ENCODE results near the gene CTSD.

Gene CTSD

DNA sequence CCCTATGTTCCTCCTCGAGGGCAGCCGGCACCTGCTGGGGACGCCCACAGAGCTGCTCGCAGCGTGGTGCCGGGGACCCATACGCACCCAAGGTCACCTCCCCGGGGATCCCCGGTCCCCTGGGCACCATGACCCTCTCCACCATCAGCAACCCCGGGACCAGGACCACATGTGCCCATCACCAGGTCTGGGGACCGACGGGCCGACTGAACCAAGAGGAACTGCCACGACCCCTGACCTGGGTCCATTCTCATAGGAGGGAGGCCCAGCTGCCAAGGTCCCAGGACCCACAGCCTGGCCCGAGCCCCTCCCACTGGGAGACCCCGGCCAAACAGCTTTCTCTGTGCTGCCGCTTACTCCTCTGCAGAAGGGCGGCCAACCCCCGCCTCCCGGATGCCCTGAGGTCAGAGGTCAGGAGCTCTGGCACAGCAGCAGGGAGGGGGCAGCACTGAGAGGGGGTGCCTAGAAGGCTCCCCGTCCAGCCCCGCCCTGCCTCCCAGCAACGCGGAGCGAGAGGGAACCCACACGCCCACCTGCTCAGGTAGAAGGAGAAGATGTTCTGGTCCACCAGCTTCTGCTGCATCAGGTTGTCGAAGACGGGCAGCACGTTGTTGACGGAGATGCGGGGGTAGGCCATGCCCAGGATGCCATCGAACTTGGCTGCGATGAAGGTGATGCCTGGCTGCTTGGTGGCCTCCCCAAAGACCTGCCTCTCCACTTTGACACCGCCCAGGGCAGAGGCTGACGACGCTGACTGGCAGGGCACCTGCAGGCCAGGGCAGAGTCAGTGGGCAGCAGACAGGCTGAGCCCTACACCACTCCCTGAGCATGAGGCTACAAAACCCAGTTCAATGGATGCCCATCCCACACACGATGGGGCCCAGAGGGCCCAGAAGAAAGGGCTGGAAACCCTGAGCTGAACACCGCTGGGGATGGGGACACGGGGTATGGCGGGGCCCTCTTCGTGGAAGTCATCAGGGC lies 6.6 kb downstream of the CTSD start:
- DNase-seq (ENCODE audit: low read depth in 4 of 4, low spot score in 1 of 4): no peak

DNA sequence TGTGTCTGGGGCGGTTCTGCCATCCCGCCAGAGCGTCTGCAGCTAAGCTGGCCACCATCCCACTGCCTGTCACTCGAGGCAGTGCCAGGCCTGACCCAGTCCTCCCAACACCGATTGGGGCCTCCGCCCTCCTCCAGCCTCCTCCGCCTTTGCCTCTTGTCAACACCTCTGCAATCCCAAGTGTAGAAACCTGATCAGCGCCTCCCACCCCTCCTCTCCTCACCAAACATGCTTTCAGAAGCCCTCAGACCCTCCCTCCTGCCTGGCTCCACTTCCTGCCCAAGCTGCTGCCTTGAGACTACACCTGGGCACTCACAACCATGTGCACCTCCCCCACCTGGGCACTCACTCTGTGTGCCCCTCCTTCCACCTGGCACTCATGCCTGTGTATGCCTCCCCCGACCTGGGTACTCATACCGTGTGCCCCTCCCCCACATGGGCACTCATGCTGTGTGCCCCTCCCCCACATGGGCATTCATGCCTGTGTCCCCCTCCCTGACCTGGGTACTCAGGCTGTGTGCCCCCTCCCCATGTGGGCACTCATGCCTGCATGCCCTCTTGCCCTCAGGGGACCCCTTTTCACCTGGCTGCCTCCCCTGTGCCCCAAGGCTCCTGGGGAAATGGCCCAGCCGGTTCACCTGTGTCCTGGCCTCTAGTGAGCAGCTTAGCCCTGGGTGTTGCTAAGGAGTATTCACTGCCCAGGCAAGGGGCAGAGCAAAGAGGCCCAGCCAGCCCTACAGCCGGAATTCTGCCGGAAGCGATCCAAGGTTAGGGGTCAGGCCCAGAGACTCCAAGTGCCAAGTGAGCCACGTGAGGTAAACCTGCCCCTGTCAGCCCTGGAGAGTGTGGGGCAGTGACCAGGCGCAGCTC lies 7.8 kb downstream of the CTSD start:
- DNase-seq (ENCODE audit: low read depth in 4 of 4, low spot score in 1 of 4): no peak

DNA sequence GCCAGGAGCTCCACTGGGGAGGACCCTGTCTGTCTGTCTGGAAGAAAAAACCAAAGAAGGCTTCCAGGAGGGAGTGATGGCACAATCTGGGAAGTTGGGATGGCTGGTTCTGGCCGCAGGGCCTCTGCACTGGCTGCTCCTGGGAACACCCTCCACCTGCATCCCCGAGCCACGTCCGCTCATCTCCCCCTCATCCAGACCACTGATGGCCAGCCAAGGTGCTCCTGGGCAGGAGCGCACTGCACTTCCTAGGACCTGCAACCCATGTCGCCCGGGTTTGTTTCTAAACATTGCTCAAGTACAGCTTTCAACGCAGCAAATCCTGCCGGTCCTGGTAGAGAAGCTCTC lies 8.4 kb downstream of the CTSD start:
- no peak for DNase-seq (ENCODE audit: low read depth in 4 of 4, low spot score in 1 of 4)

DNA sequence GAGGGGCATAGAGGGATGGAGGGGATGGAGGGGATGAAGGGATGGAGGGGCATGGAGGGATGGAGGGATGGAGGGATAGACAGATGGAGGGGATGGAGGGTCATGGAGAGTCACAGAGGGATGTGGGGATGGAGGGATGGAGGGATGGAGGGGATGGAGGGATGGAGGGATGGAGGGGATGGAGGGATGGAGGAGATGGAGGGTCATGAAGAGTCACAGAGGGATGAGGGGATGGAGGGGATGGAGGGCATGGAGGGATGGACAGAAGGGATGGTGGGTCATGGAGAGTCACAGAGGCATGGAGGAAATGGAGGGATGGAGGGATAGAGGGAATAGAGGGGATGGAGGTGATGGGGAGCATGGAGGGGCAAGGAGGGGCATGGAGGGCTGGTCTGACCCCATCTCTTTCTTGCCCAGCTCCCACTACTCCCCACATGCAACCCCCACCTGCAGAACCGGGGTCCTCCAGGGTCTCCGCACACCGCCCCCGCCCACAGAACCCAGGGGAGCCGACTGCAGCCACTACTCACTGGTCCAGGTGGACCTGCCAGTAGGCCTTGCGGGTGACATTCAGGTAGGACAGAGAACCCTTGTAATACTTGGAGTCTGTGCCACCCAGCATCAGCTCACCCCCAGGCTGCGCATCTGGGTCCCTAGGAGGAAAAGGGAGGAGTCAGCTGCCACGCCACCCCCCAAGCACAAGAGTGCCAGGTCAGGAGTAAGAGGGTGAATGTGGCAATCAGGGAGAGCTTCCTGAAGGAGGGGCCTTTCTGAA lies 9.2 kb downstream of the CTSD start:
- no peak for DNase-seq (ENCODE audit: low read depth in 4 of 4, low spot score in 1 of 4)

DNA sequence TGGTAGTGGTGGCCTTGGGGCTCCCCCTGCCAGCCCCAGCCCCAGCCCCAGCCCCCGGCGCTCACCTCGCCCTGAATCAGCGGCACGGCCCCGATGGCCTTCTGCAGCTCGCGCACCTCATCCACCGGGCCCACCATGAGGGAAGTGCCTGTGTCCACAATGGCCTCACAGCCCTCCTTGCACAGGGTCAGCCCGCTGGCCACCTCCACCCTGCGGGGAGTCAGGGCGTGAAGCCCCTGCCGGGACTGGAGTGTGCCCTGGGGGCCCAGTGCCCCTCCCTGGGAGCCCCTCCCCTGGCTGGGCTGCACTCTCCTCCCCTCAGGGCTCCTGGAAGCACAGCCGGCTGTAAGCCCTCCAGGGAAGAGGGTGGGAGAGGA lies 9.8 kb downstream of the CTSD start:
- no peak for DNase-seq (ENCODE audit: low read depth in 4 of 4, low spot score in 1 of 4)

DNA sequence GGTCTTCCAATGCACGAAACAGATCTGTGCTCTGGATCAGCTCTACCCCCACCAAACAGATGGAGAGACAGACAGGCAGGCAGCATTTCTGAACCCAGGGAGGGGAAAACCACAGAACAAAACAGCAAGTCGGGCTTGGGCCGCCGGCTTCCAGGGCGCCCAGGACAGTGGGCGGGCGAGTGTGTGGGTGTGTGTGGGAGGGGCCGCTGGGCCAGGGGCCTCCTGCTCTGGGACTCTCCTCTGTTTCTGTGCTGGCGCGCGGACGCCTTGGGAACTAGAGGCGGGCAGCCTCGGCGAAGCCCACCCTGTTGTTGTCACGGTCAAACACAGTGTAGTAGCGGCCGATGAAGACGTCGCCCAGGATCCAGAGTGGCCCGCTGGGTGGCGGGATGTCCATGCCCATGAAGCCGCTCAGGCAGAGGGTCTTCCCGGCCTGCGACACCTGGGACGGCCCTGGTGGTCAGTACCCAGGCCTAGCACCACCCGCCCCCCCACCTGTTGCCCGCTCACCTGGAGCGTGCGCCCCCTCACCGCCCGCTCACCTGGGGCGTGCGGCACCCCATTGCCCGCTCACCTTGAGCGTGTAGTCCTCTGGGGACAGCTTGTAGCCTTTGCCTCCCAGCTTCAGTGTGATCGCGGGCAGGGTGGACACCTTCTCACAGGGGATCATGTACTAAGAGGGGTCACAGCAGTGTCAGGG lies 10.3 kb downstream of the CTSD start:
- no peak for DNase-seq (ENCODE audit: low read depth in 4 of 4, low spot score in 1 of 4)

DNA sequence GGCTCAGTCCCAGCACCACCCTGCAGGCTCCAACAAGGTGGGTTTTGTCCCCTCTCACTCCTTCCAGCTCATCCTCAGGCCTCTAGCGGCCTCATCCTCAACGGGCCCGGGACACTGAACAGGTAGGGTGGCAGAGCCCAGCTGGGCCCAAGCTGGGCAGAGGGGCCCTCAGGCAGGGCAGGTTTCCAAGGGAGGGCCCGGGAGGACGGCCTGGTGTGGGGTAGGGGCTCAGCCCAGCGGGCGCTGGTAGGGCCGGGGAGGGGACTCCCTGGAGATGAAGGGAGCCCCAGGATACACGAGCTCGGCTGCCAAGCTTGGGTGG lies 10.9 kb downstream of the CTSD start:
- no peak for DNase-seq (ENCODE audit: low read depth in 4 of 4, low spot score in 1 of 4)

DNA sequence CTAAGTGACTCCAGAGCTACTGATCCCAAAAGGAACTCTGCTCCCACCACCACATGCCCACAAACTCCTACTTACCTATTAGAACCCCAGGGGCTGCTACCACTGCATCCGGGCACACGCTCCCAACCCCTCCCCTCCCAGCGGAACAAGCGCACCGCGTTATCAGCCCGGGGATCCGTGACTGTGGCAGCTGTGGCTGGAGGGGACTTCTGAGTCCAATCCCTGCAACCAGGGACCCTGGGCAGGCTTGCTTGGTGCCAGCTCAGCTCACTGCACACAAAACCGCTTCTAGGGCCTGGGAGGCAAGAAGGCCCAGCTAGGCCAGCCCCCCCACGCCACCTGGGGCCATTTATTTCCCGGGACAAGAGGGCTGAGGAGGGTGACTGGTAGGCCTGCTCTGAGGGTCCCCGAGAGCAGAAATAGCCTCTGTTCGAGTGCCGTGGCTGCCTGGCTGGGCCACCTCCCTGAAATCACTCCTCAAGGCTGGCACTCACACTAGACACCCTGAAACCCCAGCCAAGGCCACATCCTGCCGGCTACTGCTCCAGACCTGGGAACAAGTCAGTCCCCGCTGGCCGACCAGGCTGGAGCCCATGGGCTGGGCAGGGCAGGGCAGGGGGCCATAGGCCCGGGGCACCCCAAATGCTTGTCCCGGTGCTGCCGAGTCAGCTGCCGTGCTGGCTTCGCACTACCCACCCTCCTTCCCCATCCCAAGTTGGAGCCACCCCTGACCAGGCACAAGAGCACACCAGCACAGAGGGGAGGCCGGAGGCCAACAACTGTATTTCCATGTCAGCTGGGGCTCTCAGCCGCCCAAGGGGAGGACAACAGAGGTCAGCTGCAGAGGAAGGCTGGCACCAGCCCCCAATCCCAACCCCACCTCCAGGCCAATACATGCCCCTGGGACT lies 11.5 kb downstream of the CTSD start:
- no peak for DNase-seq (ENCODE audit: low read depth in 4 of 4, low spot score in 1 of 4)

DNA sequence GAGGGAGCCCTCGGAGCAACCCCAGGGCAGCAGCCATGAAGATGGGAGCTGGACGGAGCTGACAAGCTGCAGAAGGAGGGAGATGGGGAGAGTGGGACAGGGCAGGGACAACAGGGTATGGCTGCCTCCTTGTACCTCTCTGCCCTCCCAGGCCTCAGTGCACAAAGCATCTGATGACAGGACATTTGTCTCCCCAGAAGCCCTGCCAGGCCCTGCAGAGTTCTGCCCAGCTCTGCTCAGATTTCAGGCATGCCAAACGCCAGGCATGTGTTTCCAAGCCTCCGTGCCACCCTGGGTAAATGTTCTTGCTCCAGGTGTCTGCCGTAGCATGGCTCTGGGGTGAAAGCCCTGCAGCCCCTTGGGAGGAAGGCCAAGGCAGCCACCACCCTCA lies 12.2 kb downstream of the CTSD start:
- no peak for DNase-seq (ENCODE audit: low read depth in 4 of 4, low spot score in 1 of 4)

DNA sequence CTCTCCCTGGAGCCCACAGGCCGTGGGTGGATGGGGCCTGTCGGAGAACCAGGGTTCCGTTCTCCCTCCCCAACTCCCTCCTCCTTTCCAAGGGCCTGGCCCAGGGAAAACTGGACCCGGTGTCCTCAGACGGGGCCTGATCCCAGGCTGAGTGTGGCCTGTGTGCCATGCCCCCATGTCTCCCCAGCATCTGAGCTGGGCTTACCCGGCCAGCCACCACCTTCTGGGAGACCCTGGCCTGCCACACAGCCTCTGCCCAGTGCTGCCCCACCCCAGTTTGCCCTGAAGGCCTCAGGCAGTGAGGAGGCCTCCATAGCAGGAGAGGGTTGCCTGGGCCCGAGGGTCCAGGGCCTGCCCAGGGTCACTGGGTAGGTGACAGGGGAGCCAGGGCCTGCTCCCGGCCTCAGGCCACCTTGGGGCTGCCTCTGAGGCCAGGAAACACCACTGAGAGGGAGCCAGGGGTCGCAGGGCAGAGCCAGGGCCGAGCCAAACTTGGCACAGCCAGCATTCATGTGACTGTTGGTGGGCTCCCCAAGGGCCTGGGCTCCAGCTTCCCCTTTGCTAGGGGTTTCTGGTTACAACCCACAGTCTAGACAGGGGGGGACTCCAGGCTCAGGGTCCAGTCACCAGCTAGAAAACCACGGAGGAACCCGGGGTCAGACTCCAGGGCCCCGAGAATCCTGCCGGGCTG lies 12.7 kb downstream of the CTSD start:
- no peak for DNase-seq (ENCODE audit: low read depth in 4 of 4, low spot score in 1 of 4)

DNA sequence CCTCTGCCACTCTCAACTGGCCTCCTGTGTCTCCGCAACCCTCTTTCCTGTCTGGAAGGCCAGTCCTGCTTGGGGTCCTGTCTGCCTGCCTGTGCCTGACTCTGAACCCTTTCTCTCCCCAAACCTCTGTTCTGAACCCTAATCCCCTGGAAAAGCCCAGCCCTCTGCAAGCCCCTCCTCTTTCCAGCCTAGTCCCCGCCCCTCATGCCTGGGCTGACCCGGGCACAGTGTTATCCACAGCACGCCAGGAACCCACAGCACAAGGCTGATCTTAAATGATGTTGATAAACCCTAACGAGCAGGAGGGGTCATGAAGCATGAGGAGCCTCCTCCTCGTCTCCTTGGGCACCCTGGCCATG lies 13.3 kb downstream of the CTSD start, which contains the start of gene IFITM10:
TSS of gene IFITM10 (minus strand) at position 115 of the 359 bp plus-strand sequence. CDS start 153 bp downstream, outside the sequence.
- no peak for DNase-seq (ENCODE audit: low read depth in 4 of 4, low spot score in 1 of 4)

DNA sequence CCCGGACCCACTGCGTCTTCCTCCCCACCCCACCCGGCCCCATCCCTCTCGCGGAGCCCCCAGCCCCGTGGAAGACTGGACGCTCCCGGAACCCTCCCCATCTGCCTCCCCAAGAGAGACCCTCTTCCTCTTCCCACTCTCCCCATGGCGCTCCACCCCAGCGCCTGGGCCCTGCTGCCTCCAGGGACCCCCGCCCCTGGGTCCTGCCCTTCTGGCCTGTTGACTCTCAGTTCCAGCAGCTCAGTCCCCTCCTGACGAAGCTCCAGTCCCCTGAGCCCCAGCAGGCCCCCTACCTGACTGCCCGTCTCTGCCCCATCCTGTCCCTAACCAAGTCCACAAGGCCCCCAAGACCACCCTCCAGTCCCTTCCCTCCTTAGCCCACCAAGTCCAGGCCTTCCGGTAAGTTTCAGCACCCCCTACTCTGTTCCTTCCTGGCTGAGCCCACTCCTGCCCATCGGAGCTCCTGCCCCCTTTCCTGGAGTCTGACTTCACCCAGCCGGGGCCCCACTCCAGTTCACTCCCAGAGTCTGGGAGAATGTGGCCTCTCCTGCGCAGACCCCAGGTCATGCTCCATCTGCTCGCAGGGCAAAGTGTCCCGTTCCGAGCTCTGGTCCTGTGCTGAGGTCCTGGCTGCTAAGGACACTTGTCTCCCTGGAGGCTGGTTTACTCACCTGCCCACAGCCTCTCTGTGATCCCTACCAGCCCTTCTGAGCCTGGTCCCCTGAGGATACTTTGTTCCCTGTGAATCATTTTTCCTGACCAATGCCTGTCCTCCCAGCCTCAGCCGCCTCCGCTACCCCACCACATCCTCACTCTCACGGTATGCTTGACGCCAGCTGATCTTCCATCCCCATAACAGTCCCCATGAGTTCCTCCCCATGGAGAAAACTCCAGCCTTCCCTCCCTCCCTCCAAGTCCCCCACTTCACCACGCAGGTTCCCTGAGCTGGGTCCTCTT lies 14.1 kb downstream of the CTSD start:
- DNase-seq (ENCODE audit: low read depth in 4 of 4, low spot score in 1 of 4): no peak

DNA sequence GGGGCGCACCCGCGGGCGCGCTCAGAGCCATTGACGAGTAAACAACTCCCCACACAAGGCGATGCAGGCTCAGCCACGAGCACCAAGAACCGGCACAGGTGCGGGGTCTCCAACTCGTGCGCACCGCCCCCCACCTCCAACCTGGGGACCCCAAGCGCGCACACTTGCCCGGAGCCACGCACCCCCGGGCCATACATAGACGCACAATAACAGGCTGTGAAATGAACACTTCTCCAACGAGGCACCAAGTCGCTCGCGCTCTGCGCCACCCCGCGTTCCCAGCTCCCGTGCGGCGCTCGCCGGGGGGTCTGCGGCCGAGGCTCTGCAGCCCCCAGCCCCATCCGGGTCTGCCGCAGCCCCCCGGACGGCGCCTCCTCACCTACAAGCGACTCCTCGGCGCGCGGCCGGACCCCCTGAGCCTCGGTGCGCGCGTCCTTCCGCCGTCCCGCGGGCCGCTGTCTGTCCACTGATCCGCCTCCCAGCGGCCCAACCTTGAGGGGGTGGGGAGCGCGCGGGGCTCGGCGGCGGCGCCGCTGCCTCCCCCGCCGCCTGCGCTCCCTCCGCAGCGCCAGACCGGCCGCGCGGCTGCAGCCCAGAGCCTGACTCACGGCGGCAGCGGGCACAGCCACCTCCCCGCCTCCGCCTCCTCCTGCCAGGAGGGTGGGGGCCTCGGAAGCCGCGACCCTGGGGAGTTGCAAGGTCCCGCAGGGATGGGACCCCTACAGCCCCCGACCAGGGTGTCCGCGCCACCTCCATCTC lies 14.9 kb downstream of the CTSD start:
- DNase-seq (ENCODE audit: low read depth in 4 of 4, low spot score in 1 of 4): no peak

DNA sequence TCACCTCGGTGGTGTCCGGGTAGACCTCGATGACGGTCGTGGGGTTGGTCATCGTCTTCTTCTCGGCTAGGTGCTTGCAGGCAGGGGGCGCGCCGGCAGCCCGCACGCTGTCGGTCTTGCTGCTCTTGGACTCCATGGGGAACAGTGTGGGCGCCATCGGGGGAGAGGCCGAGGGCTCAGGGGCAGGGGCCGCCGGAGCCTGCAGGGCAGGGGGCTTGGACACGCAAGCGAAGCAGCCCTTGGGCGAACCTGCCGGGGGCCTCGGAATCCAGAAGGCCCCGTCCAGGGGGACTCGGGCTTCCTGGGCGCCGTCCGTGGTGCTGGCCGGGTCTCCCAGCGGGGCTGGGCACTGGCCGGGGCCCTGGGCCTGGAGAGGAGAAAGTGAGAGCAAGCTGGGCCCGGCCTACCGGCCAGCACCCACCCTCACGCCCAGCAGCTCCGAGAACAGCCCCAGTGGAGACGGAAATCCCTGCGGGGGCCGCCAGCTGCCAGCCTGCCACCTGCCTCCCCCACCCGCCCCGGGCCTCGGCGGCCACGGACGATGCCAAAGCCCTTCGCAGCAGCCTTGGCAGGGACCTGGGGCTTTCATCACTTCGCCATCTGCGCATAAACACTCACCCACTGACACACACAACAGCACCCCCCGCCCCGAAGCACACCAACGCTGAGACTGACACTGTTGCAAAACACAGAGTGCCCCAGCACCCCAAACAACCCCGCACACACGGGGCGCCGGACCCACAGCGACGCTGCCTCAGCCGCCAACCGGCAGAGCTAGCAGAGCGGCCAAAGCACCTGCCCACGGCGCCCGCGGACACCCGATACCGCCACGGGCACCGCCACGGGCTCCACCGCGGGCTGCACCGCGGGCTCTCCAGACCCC lies 15.7 kb downstream of the CTSD start:
- DNase-seq (ENCODE audit: low read depth in 4 of 4, low spot score in 1 of 4): no peak

DNA sequence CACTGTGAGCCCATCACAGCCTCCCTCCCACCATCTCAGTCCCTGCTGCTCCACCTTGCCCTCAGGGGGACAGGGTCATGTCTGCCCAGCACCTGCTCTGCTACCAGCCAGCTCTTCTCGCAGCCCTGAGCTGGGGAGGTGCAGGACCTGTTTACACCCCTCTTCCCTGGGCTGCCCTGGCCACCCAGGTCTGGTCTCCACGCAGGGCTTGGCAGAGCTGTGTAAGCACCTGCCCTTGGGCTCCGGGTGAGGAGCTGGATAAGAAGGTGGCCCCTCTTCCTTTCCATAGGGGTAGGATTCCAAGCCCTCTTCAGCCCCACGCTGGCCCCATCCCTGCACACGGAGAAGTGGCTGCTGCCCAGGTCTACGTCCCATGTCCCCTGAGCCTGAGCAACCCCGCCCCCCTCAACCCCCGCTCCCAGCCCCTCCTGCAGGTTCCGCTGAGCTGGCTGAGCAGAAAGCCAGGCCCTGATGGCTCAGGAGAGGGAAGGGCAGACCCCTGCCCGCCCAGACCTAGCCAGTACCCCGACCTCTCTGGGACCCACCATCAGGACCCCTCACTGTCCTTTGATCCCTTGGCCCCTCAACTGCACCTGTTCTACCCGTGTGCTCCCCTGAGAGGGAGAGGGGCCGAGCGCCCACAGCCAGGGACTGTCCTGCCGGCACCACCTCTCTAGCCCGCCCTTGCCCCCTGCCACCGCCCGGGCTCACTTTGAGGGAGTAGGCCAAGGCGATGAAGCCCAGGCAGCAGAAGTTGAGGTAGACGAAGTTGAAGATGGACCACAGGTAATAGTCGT lies 16.6 kb downstream of the CTSD start:
- DNase-seq (ENCODE audit: low read depth in 4 of 4, low spot score in 1 of 4): no peak

DNA sequence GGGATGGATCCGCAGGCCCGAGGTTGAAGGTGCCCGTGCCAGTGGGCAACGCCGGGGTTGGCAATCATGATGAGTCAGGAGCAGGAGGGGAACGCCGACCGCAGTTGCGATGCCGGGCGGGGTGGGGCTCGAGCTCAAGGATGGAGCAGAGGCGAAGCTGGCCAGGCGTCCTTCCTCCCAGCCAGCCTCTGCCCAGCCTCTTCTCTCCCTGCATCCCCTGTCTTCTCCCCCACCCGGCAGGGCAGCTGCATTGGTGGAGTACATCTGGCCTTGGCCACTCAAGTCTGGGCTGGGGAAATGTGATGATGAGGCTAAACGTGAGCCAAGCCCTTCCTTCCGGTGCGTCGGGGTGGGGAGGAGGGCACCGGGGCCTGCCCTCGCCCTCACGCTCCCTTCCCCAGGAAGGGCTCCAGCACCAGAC lies 17.2 kb downstream of the CTSD start:
- no peak for DNase-seq (ENCODE audit: low read depth in 4 of 4, low spot score in 1 of 4)
